NB4 (cell line): ENCODE results near the gene TMC8.
A peak's percentile ranks its signal among the peaks of the same experiment; 100 is the strongest.

Experiments
- DNase-seq: peaks from one replicate; pipeline ENCODE4 v3.0.0; 2010; ENCODE audit warnings: low read depth
- H3K4me3 ChIP-seq: one replicate; pipeline ENCODE4 v1.5.1; 2011; ENCODE audit warnings: mild to moderate bottlenecking, low read depth, low read length, moderate library complexity
- MYC ChIP-seq: IDR thresholded peaks from 2 replicates; pipeline ENCODE4 v1.6.1; 2011; ENCODE audit warnings: low read depth, low read length
- POLR2A ChIP-seq: IDR thresholded peaks from 2 replicates; pipeline ENCODE4 v1.6.1; 2011; ENCODE audit warnings: mild to moderate bottlenecking; ENCODE audit not compliant: insufficient read length; ENCODE audit errors: extremely low read depth
- TF ChIP-seq, protein P1 (sequence below): IDR thresholded peaks from 2 replicates; pipeline ENCODE4 v1.6.1; 2011; ENCODE audit warnings: low read depth, low read length
- TF ChIP-seq, protein P2 (sequence below): IDR thresholded peaks from one replicate; pipeline ENCODE4 v1.5.1; 2012; ENCODE audit warnings: low read depth, low read length

The TMC8 gene

DNA sequence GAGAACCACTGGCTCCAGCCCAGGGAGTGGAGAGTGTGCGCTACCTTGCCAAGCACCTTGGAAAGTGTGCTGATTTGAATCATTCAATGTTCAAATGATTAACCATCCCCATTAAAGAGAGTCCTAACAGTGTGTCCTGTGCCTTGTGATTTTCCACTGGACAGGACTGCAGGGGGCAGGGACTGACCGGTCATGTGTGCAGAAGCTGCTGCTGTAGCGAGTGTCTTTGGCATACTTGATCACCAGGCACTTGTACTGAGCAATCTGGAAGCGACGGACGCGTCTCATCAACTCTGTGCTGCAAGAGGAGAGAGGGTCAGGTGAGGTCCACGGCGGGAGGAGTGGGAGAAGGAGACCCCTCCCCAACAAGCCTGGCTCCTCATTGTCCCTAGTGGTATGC lies 54.3 kb downstream of the TMC8 start:
- H3K4me3 ChIP-seq, result no peak overlapping the region
- TF ChIP-seq, protein P1, sequence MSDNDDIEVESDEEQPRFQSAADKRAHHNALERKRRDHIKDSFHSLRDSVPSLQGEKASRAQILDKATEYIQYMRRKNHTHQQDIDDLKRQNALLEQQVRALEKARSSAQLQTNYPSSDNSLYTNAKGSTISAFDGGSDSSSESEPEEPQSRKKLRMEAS, result no peak
- TF ChIP-seq, protein P2, sequence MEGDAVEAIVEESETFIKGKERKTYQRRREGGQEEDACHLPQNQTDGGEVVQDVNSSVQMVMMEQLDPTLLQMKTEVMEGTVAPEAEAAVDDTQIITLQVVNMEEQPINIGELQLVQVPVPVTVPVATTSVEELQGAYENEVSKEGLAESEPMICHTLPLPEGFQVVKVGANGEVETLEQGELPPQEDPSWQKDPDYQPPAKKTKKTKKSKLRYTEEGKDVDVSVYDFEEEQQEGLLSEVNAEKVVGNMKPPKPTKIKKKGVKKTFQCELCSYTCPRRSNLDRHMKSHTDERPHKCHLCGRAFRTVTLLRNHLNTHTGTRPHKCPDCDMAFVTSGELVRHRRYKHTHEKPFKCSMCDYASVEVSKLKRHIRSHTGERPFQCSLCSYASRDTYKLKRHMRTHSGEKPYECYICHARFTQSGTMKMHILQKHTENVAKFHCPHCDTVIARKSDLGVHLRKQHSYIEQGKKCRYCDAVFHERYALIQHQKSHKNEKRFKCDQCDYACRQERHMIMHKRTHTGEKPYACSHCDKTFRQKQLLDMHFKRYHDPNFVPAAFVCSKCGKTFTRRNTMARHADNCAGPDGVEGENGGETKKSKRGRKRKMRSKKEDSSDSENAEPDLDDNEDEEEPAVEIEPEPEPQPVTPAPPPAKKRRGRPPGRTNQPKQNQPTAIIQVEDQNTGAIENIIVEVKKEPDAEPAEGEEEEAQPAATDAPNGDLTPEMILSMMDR, result no peak
- TF ChIP-seq MYC, result no peak
- no peak for TF ChIP-seq POLR2A
- DNase-seq, result no peak

DNA sequence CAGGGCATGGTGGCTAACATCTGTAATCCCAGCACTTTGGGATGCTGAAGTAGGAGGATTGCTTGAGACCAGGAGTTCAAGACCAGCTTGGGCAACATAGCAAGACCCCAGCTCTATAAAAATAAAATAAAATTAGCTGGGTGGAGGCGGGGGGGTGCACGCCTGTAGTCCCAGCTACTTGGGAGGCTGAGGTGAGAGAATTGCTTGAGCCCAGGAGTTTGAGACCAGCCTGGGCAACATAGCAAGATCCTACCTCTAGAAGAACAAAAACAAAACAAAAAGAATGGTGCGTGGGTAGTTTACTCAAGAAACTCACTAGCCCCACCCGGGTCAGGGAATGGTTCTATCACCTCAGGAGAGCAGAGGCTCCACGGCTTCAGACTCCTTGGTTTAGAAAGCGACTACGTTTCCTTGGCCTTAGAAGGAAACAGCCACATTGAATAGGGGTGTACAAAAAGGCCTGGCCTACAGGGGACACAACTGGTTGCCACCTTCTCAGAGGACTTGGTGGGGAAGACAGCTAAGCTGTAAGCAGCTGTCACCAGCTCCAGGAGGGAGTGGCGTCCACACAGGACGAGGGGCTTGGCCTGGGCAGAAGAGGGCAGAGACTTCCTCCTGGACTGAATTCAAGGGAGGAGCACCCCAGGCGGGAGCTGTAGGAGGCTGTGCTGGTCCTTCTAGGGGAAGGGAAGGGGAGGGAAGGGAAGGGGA lies 55.6 kb downstream of the TMC8 start:
- H3K4me3 ChIP-seq, result peak overlapping the region; percentile 59
- DNase-seq, result peak; percentile 63
- TF ChIP-seq, protein P2, result no peak
- TF ChIP-seq, protein P1, result no peak
- no peak for TF ChIP-seq POLR2A
- TF ChIP-seq MYC, result no peak

DNA sequence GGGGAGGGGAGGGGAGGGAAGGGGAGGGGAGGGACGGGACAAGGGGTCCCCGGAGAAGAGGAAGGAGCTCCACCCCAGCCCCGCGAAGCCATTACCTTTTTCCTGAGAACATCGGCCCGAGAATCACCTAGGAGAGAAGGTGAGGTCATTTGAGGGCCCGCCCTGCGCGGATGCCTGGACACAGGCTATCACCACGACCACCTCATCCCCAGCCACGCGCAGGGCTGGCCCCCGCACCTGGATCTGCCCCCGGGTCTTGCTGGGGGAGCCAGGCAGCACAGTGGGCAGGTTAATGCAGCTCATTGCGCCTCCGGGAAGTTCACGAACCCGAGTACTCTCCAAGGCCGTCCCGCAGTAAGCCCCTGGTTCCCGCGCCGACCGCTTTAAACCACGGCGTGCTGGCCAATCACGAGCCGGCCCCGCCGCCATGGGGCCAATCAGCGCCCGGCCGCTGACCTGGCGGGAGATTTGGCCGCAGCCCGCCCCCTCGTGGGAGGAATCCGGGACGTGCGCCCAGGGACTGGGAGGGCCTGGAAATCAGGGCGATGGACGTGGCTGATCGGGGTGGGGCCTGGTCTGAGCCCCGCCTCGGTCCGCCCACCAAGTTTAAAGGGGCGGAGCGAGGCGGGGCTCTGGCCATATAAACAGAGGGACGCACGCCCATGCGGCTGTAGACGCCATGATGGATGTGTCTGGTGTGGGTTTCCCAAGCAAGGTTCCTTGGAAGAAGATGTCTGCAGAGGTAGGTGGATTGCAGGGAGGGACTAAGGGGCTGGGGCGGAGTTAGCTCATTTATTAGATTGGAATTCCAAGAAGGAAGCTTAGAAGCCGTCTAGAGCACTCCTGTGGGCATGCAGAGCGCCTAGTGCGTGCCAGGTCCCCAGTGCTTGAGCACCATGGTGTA lies 56.4 kb downstream of the TMC8 start, which contains the start of the genes AFMID and TK1:
Gene AFMID (plus strand): TSS at position 671 of the 904 bp plus-strand sequence. CDS start 9 bp downstream, at position 680.
Gene TK1 (minus strand): TSS at position 361 of the 904 bp plus-strand sequence. CDS start 58 bp downstream, at position 303.
- TF ChIP-seq, protein P2, result no peak
- TF ChIP-seq, protein P1, result peak; percentile 83
- peak; percentile 94 for TF ChIP-seq MYC
- peak; percentile 95 for TF ChIP-seq POLR2A
- peak; percentile 98 for DNase-seq
- H3K4me3 ChIP-seq, result peak within 1 kb of the TSS; percentile 98
